Osteoblast (primary cell): ENCODE data around the gene OSBPL6. TPM values are rescaled to one million over a fixed set of nuclear protein-coding genes. Genes with fewer than 3 reads are reported as not detected.
A peak's percentile ranks its signal among the peaks of the same experiment; 100 is the strongest.

Source experiments
- DNase-seq: peaks from one replicate; pipeline ENCODE4 v3.0.0; 2011; ENCODE audit warnings: low spot score, mixed read lengths; ENCODE audit not compliant: insufficient read length; ENCODE audit errors: missing footprints
- H2AFZ ChIP-seq: 2 replicates; pipeline ENCODE4 v1.6.0; 2011; ENCODE audit warnings: mild to moderate bottlenecking, low read length
- H3K27ac ChIP-seq: 2 replicates; pipeline ENCODE4 v1.5.1; 2011; ENCODE audit warnings: mild to moderate bottlenecking, low read depth, low read length, moderate library complexity
- H3K27me3 ChIP-seq: 2 replicates; pipeline ENCODE4 v1.6.0; 2012; ENCODE audit warnings: mild to moderate bottlenecking, control low read depth, inconsistent platforms, low read length, moderate library complexity; ENCODE audit not compliant: insufficient read depth
- H3K36me3 ChIP-seq: 2 replicates; pipeline ENCODE4 v1.5.1; 2011; ENCODE audit warnings: mild to moderate bottlenecking, low read length, control low read depth, moderate library complexity; ENCODE audit not compliant: insufficient read depth
- H3K4me1 ChIP-seq: 2 replicates; pipeline ENCODE4 v1.5.1; 2011; ENCODE audit warnings: mild to moderate bottlenecking, low read length, control low read depth, moderate library complexity; ENCODE audit not compliant: insufficient read depth
- H3K4me2 ChIP-seq: 2 replicates; pipeline ENCODE4 v1.6.0; 2011; ENCODE audit warnings: mild to moderate bottlenecking, low read length; ENCODE audit not compliant: insufficient read depth
- H3K4me3 ChIP-seq: fragments of 200-600 bp; sonication (generic); 3 replicates; pipeline ENCODE4 v1.5.1; 2012; ENCODE audit warnings: mild to moderate bottlenecking, low read length, inconsistent platforms; ENCODE audit not compliant: insufficient read depth
- H3K79me2 ChIP-seq: 2 replicates; pipeline ENCODE4 v1.6.0; 2012; ENCODE audit warnings: mild to moderate bottlenecking, low read length, control low read depth, inconsistent platforms; ENCODE audit not compliant: insufficient read depth
- H3K9me3 ChIP-seq: 2 replicates; pipeline ENCODE4 v1.5.1; 2011; ENCODE audit warnings: low read depth, low read length, control low read depth
- H4K20me1 ChIP-seq: 2 replicates; pipeline ENCODE4 v1.6.0; 2012; ENCODE audit warnings: mild to moderate bottlenecking, low read length, control low read depth; ENCODE audit not compliant: insufficient read depth
- total RNA-seq: library from RNA; depleted of rRNA; stranded (reverse); fragments of >200 nt; gene quantifications from 2 replicates; pipeline ENCODE4 v1.2.3, GENCODE V29; 2012
- TF ChIP-seq, protein P1 (sequence below): IDR thresholded peaks from 2 replicates; pipeline ENCODE4 v1.5.1; 2011; ENCODE audit warnings: mild to moderate bottlenecking, low read depth, low read length, moderate library complexity; ENCODE audit errors: extremely low read depth

Gene OSBPL6
- total RNA-seq, 1 donor: 5.4 TPM

DNA sequence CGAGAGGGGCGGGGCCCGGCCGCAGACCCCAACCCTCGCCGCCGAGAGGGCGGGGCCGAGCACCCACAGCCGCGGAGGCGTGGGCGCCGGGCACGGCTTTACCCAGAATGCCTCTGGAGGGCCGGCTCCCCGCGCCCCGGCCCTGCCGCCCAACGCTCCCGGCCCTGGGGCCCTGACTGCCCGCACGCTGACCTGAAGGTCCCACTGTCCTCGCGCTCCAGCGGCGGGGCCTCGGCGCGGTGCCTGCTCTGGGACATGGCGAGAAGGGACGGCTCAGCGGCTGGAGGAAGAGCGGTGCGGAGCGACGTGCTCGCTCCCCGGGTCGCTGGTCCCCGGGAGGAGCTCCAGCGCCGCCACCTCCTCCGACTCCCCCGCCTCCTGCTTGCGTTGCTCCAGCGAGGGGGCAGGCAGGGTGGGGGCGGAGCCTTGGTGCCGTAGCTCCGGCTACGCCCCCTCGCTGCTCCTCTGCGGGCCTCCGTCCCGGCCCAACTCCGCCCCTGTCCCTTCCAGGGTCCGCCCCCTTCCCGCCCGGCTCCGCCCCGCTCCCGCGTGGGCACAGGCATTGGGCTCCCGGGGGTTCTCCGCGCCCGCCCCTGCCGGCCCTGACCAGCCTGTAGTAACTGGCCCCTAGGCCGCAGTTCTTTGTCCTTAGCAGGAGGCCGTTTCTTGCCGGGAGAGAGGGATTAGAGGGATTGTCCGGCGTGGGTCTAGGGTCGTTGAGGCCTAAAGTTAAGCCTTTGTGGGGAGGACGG, 256.6 kb downstream of the OSBPL6 start, which contains the start of the genes PJVK and PRKRA:
Gene PJVK (plus strand): TSS at position 605 of the 752 bp plus-strand sequence. CDS start 2,032 bp downstream, outside the sequence.
Gene PRKRA (minus strand): TSS at position 402 of the 752 bp plus-strand sequence. CDS start 145 bp downstream, at position 257.
- Histone ChIP-seq H3K4me3 (peak within 1 kb of the TSS; percentile 94), H3K4me1 (peaks cover 17% of the 10 kb centered on the region), H3K4me2 (peak within 1 kb of the TSS; percentile 99), H3K9me3 (no peaks in the 10 kb centered on the region), H3K36me3 (peaks cover 22% of the 10 kb centered on the region), H4K20me1 (peaks cover 7% of the 10 kb centered on the region), H3K27ac (peak within 1 kb of the TSS; percentile 97), H2AFZ (peak within 1 kb of the TSS; percentile 98), H3K27me3 (no peaks in the 10 kb centered on the region), H3K79me2 (peaks cover 39% of the 10 kb centered on the region)
- TF ChIP-seq, protein P1, sequence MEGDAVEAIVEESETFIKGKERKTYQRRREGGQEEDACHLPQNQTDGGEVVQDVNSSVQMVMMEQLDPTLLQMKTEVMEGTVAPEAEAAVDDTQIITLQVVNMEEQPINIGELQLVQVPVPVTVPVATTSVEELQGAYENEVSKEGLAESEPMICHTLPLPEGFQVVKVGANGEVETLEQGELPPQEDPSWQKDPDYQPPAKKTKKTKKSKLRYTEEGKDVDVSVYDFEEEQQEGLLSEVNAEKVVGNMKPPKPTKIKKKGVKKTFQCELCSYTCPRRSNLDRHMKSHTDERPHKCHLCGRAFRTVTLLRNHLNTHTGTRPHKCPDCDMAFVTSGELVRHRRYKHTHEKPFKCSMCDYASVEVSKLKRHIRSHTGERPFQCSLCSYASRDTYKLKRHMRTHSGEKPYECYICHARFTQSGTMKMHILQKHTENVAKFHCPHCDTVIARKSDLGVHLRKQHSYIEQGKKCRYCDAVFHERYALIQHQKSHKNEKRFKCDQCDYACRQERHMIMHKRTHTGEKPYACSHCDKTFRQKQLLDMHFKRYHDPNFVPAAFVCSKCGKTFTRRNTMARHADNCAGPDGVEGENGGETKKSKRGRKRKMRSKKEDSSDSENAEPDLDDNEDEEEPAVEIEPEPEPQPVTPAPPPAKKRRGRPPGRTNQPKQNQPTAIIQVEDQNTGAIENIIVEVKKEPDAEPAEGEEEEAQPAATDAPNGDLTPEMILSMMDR: no peak
- DNase-seq: peak; percentile 98

DNA sequence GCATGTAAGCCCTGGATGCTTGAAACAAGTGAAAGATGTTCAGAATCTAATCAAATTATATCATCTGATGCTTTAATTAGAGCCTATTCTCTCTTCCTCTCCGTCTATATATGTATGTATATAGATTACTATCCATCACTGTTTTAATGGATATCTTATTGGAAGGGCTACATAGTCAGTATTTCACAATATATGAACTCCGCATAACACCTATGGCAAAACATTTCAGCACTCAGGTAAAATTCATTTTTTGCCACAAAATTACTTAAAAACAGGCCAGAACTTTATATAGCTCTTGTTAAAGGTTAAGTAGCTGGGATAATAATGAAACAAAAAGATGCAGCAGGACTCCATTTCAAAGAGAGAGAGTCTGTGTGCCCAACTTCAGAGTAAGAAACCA, 258.0 kb downstream of the OSBPL6 start:
- Histone ChIP-seq H3K4me1 (peaks cover 17% of the 10 kb centered on the region), H3K4me2 (no peak overlapping the region), H3K79me2 (peaks cover 33% of the 10 kb centered on the region), H3K9me3 (no peaks in the 10 kb centered on the region), H2AFZ (no peak overlapping the region), H3K36me3 (peaks cover 13% of the 10 kb centered on the region), H3K27me3 (no peaks in the 10 kb centered on the region), H3K27ac (no peak overlapping the region), H3K4me3 (no peak overlapping the region), H4K20me1 (peaks cover 7% of the 10 kb centered on the region)
- no peak for DNase-seq
- TF ChIP-seq, protein P1: no peak

Other genes with a start within 250 kb of the OSBPL6 start
- gene PDE11A, start 121.7 kb upstream of the OSBPL6 start, total RNA-seq: under 0.01 and 0.36 TPM in 2 replicates
- gene RBM45, start 82.1 kb upstream of the OSBPL6 start, total RNA-seq: 19.7 and 19.9 TPM in 2 replicates